Heart left ventricle (tissue), 13 donors: ENCODE data around the gene MAT2A.

Experiments used
- CTCF ChIP-seq, 12 donors: fragments of 200-600 bp; sonication (generic) in 4 of 12; IDR thresholded peaks; one replicate each; pipeline versions ENCODE4 v1.5.0 to v1.8.0; 2018 to 2022; ENCODE audit warnings: antibody characterized with exemption in 12 of 12, mild to moderate bottlenecking in 5 of 12
- POLR2A ChIP-seq, 2 donors: fragments of 450-650 bp; IDR thresholded peaks; one replicate each; pipeline ENCODE4 v1.6.1; 2017; ENCODE audit warnings: antibody characterized with exemption in 2 of 2, mild to moderate bottlenecking in 2 of 2, moderate library complexity in 2 of 2
- donor health status: ischemic (EF 13 %, LVEDD 7.1; RV severe dilation, severe dysfunction).
- donor health status: DM: no; HTN: yes; CAD: no.
- donor health status: DM: no; HTN: no; CAD: no.
- donor health status: ischemic (EF 25% LVEDD 6.9; RV normal size, moderate dysfunction).
- donor health status: ischemic (EF 25% LVEDD 5.7; RV mildly dilated, moderate dysfunction).
- donor health status: ischemic (EF 35%, LVEDD 5.7; RV mildly dilated, moderate dysfunction).
- donor health status: nonischemic (EF 11% LVEDD 7.7; RV severe dilation, severe dysfunction).
- donor health status: DM: yes; HTN: yes; CAD: no.
- donor health status: PGD.
- donor health status: ischemic (EF 29% LVEDD 5.4; RV normal size, mild dysfunction).
- donor health status: nonischemic (EF 23%, LVEDD 6.1; RV moderate dilation, normal function).

GRCh38 chr2:85503851-85504777 is 34.9 kb upstream of the MAT2A start:
- TF ChIP-seq CTCF (IDR thresholded peaks at IDR 0.05) (no peak), POLR2A (IDR thresholded peaks at IDR 0.05) (no peak)
